Kidney (tissue), 14 donors: ENCODE measurements around the gene SPTBN1. TPM values are rescaled to one million over a fixed set of nuclear protein-coding genes. Genes with fewer than 3 reads are reported as not detected.

Experiments used
- DNase-seq, 5 donors: peaks; one replicate each; pipeline ENCODE4 v3.0.0-alpha.2; 2013 to 2020
- FAIRE-seq: peaks from 2 replicates; lab custom pipeline; 2012; peaks lifted over from hg19 to GRCh38; lab: Jason Lieb, UNC
- H3K27ac ChIP-seq, 2 donors: one replicate each; pipeline ENCODE4 v1.7.0; 2013; ENCODE audit warnings: low read depth in 2 of 2, low read length in 2 of 2, inconsistent platforms in 1 of 2
- H3K27me3 ChIP-seq: one replicate; pipeline ENCODE4 v1.7.1; 2013; ENCODE audit warnings: low read length, inconsistent platforms; ENCODE audit not compliant: control insufficient read depth, insufficient read depth
- H3K36me3 ChIP-seq, 3 donors: one replicate each; pipeline versions ENCODE4 v1.7.0 to v1.7.1; 2013; ENCODE audit warnings: low read length in 3 of 3, control low read depth in 1 of 3, inconsistent platforms in 1 of 3; ENCODE audit not compliant: insufficient read depth in 3 of 3, control insufficient read depth in 2 of 3
- H3K4me1 ChIP-seq, 3 donors: one replicate each; pipeline versions ENCODE4 v1.7.0 to v1.7.1; 2013; ENCODE audit warnings: low read length in 3 of 3, inconsistent platforms in 1 of 3, low read depth in 1 of 3; ENCODE audit not compliant: control insufficient read depth in 2 of 3, insufficient read depth in 2 of 3
- H3K4me3 ChIP-seq, 3 donors: one replicate each; pipeline versions ENCODE4 v1.7.0 to v1.8.1; 2013; ENCODE audit warnings: low read length in 3 of 3, control low read depth in 1 of 3, inconsistent platforms in 1 of 3
- H3K9ac ChIP-seq, 3 donors: one replicate each; pipeline versions ENCODE4 v1.7.0 to v1.7.1; 2013; ENCODE audit warnings: low read length in 3 of 3, control low read depth in 1 of 3, inconsistent platforms in 1 of 3
- H3K9me3 ChIP-seq, 3 donors: one replicate each; pipeline versions ENCODE4 v1.7.0 to v1.7.1; 2013; ENCODE audit warnings: low read length in 3 of 3, control low read depth in 1 of 3, inconsistent platforms in 1 of 3; ENCODE audit not compliant: control insufficient read depth in 2 of 3, insufficient read depth in 1 of 3
- intact Hi-C: fragments of 100-400 bp; cut with DNase I; formaldehyde crosslinking; loops from one replicate; pipeline ENCODE4 v1.11.1; 2022
- polyA plus RNA-seq: library from polyadenylated mRNA; stranded (reverse); fragments of 350-450 nt; fragmentation: Illumina TruSeq; extraction: RNeasy Lipid Tissue Mini Kit (QIAGEN cat#74804); gene quantifications from one replicate; pipeline ENCODE4 v1.2.3, GENCODE V29; 2014; ENCODE audit warnings: low read depth, low replicate concordance; ENCODE audit not compliant: insufficient read depth
- total RNA-seq: library from RNA; stranded (reverse); fragmentation: NEBNext Ultra II Directional; extraction: Animal tissue kit (Norgen Biotek cat#: 25700); gene quantifications from one replicate; pipeline ENCODE4 v1.2.1, GENCODE V29; 2021
- TF ChIP-seq, protein P1 (sequence below): IDR thresholded peaks from 3 replicates; pipeline ENCODE4 v1.5.1; 2012; ENCODE audit warnings: mild to moderate bottlenecking, moderate library complexity, borderline replicate concordance; ENCODE audit not compliant: insufficient read depth; ENCODE audit errors: extremely low read depth
- donor health status: control.
- donor health status: control.
- donor health status: control.
- donor health status: control.
- donor health status: control.
- donor health status: DM: yes; HTN: yes; CAD: no.
- donor health status: Normal renal cell carcinoma (clear cell type).

Gene SPTBN1
- total and polyA plus RNA-seq, 2 donors from 2014 or later, result 93.2 to 313 TPM

DNA sequence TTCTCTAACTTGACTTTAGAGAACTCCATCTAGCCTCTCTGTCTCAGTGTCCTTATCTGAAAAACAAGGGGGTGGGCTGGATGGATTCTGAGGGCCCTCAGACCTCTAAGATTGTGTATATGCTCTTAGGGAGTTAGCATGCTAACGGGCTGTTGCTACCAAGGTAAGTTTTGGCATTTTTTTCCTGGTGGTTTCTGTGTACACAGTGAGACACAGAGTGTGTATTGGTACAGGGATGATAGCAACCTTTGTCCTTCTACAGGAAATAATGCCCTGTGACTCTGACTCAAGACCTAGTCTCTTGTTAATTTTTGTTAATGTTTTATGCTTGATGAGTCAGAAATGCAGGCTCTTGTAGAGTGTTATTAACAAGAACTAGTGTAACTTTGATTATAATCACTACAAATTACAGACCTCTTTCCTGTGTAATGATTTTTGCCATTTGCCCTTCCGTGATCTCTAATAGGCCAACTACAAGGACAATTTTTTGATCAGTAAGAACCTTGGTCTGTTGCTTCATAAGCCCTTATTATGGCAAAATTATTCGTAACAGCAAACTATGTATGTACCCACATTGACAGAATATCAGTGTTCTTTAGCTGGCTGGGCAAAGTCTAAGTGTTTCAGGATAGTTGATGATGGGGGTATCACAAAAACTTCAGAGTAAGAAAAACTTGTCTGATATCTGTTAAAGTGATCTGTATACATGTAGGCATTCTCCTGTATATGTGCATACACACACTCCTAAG lies 89.7 kb downstream of the SPTBN1 start:
- Histone ChIP-seq H3K4me3 (peak overlapping the region in 1 of 3 donors; percentile 13), H3K4me1 (peaks cover 3 to 45% (median 30%) of the 10 kb centered on the region in 3 donors), H3K27ac (peak overlapping the region; percentile 81 to 82), H3K27me3 (no peaks in the 10 kb centered on the region), H3K36me3 (no peaks in the 10 kb centered on the region), H3K9ac (peak overlapping the region in 2 of 3 donors; percentile 0 to 4), H3K9me3 (no peaks in the 10 kb centered on the region)
- TF ChIP-seq, protein P1, sequence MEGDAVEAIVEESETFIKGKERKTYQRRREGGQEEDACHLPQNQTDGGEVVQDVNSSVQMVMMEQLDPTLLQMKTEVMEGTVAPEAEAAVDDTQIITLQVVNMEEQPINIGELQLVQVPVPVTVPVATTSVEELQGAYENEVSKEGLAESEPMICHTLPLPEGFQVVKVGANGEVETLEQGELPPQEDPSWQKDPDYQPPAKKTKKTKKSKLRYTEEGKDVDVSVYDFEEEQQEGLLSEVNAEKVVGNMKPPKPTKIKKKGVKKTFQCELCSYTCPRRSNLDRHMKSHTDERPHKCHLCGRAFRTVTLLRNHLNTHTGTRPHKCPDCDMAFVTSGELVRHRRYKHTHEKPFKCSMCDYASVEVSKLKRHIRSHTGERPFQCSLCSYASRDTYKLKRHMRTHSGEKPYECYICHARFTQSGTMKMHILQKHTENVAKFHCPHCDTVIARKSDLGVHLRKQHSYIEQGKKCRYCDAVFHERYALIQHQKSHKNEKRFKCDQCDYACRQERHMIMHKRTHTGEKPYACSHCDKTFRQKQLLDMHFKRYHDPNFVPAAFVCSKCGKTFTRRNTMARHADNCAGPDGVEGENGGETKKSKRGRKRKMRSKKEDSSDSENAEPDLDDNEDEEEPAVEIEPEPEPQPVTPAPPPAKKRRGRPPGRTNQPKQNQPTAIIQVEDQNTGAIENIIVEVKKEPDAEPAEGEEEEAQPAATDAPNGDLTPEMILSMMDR, result no peak
- intact Hi-C loops, result no loop called here
- DNase-seq (peak in 1 of 5 donors; percentile 38), FAIRE-seq (peak; percentile 62)

DNA sequence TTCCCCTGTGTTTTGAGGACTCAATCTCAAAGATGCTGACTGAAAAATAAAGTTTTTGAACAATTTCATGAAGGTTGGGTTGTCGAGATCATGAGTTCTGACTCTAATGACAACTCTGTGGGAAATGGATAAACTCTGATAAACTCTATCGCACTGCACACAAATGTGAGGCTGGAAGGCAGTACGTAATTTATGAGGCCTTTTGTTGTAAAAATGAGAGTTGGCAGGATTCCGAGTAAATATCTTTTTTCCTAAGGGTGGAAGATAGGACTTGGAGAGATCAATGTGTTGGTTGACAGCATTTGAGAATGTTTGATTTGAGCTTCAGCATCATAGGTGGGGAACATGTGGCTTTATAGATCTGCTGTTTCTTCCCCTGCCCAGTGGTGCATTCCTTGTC lies 90.4 kb downstream of the SPTBN1 start:
- no peak for DNase-seq
- TF ChIP-seq, protein P1, result no peak
- intact Hi-C loops, result no loop called here
- H3K36me3 ChIP-seq, result no peaks in the 10 kb centered on the region
- FAIRE-seq, result no peak
- peak overlapping the region in 1 of 3 donors; percentile 0 for H3K9ac ChIP-seq
- H3K27ac ChIP-seq, result peak overlapping the region; percentile 79 to 82
- peaks cover 3 to 51% (median 29%) of the 10 kb centered on the region in 3 donors for H3K4me1 ChIP-seq
- no peaks in the 10 kb centered on the region for H3K27me3 ChIP-seq
- no peaks in the 10 kb centered on the region for H3K9me3 ChIP-seq
- H3K4me3 ChIP-seq, result no peak overlapping the region

DNA sequence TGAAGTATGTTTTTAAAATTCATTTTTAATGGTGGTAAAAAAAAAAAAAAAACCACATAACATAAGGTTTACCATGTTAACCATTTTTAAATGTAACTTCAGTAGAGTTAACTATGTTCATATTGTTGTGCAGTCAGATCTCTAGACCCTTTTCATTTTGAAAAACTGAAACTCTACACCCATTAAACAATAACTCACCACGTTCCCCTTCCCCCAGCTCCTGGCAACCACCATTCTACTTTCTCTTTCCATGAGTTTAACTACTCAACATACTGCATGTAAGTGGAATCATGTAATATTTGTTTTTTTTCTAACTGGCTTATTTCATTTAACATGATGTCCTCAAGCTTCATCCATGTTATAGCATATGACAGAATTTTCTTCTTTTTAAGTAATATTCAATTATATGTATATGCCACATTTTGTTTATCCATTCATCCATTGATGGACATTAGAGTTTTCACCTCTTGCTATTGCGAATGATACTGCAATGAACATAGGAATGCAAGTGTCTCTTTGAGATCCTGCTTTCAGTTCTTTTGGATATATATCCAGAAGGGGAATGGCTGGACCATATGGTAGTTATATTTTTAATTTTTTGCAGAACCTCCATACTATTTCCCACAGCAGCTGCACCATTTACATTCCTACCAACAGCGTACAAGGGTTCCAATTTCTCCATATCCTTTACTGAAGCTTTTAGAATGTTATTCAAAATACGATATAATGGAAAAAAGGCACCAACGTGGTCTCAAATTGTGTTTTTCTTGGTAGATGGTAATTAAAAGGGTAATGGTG lies 91.0 kb downstream of the SPTBN1 start:
- Histone ChIP-seq H3K27me3 (no peaks in the 10 kb centered on the region), H3K36me3 (no peaks in the 10 kb centered on the region), H3K4me3 (no peak overlapping the region), H3K9me3 (no peaks in the 10 kb centered on the region), H3K9ac (no peak overlapping the region), H3K4me1 (peaks cover 3 to 51% (median 31%) of the 10 kb centered on the region in 3 donors), H3K27ac (peak overlapping the region; percentile 79 to 82)
- intact Hi-C loops, result no loop called here
- FAIRE-seq (no peak), DNase-seq (no peak)
- TF ChIP-seq, protein P1, result no peak
